Neural cell (in vitro differentiated cells): ENCODE measurements around the gene DPM3. TPM values are rescaled to one million over a fixed set of nuclear protein-coding genes. Genes with fewer than 3 reads are reported as not detected.

Experiments
- H2AFZ ChIP-seq: fragments of 200-600, 300-800 bp; sonication (generic), shearing (Covaris generic); 2 replicates; pipeline ENCODE4 v1.6.0; 2014; ENCODE audit warnings: low read depth, mild to moderate bottlenecking, antibody characterized with exemption, low read length, moderate library complexity
- H3F3A ChIP-seq: fragments of 200-600 bp; shearing (Covaris generic); 2 replicates; pipeline ENCODE4 v1.6.1; 2016; ENCODE audit warnings: mild to moderate bottlenecking, moderate library complexity, mixed read lengths, antibody characterized with exemption, low read length; ENCODE audit not compliant: insufficient read depth, poor library complexity, severe bottlenecking
- H3K27ac ChIP-seq: fragments of 200-600, 300-800 bp; sonication (generic), shearing (Covaris generic); 2 replicates; pipeline ENCODE4 v1.5.1; 2014; ENCODE audit warnings: mild to moderate bottlenecking, low read length, moderate library complexity
- H3K27me3 ChIP-seq: fragments of 300-800, 200-600 bp; sonication (generic), shearing (Covaris generic); 2 replicates; pipeline ENCODE4 v1.6.0; 2014; ENCODE audit warnings: mild to moderate bottlenecking, low read depth, low read length, moderate library complexity; ENCODE audit not compliant: insufficient read depth
- H3K36me3 ChIP-seq: fragments of 300-800, 200-600 bp; sonication (generic), shearing (Covaris generic); 2 replicates; pipeline ENCODE4 v1.5.1; 2014; ENCODE audit warnings: mild to moderate bottlenecking, antibody characterized with exemption, low read length, moderate library complexity; ENCODE audit not compliant: insufficient read depth
- H3K4me2 ChIP-seq: fragments of 300-800, 200-600 bp; sonication (generic), shearing (Covaris generic); 2 replicates; pipeline ENCODE4 v1.6.0; 2014; ENCODE audit warnings: mild to moderate bottlenecking, low read length
- H3K4me3 ChIP-seq: fragments of 300-800, 200-600 bp; sonication (generic), shearing (Covaris generic); 2 replicates; pipeline ENCODE4 v1.5.1; 2014; ENCODE audit warnings: mild to moderate bottlenecking, low read length, moderate library complexity
- H3K79me2 ChIP-seq: fragments of 200-600 bp; shearing (Covaris generic); replicated peaks from 2 replicates; pipeline ENCODE4 v1.6.0; 2014; ENCODE audit warnings: mild to moderate bottlenecking, low read length, moderate library complexity; ENCODE audit not compliant: insufficient read depth
- H3K9ac ChIP-seq: fragments of 300-800, 200-600 bp; sonication (generic), shearing (Covaris generic); 2 replicates; pipeline ENCODE4 v1.6.1; 2016; ENCODE audit warnings: mild to moderate bottlenecking, low read length, mixed read lengths
- H3K9me2 ChIP-seq: fragments of 200-600 bp; shearing (Covaris generic); 2 replicates; pipeline ENCODE4 v1.6.1; 2016; ENCODE audit warnings: mild to moderate bottlenecking, low read length, mixed read lengths; ENCODE audit not compliant: insufficient read depth
- H3K9me3 ChIP-seq: fragments of 200-600, 300-800 bp; sonication (generic), shearing (Covaris generic); 2 replicates; pipeline ENCODE4 v1.6.1; 2016; ENCODE audit warnings: mild to moderate bottlenecking, mixed run types, low read length, moderate library complexity, mixed read lengths
- H4K20me1 ChIP-seq: fragments of 200-600 bp; shearing (Covaris generic); 2 replicates; pipeline ENCODE4 v1.6.1; 2016; ENCODE audit warnings: mild to moderate bottlenecking, mixed run types; ENCODE audit not compliant: insufficient read depth
- EP300 ChIP-seq: fragments of 450-650 bp; conservative IDR thresholded peaks from 2 replicates; pipeline ENCODE4 v1.6.1; 2014; ENCODE audit warnings: antibody characterized with exemption, mild to moderate bottlenecking, moderate library complexity; ENCODE audit not compliant: poor library complexity, severe bottlenecking
- EZH2 ChIP-seq: fragments of 200-600, 300-800 bp; shearing (Covaris generic), sonication (generic); IDR thresholded peaks from 2 replicates; pipeline ENCODE4 v1.6.1; 2014; ENCODE audit warnings: antibody characterized with exemption, low read length, borderline replicate concordance, mild to moderate bottlenecking; ENCODE audit not compliant: insufficient read depth, poor library complexity, severe bottlenecking
- MXI1 ChIP-seq: fragments of 450-650 bp; conservative IDR thresholded peaks from 2 replicates; pipeline ENCODE4 v1.6.1; 2014; ENCODE audit warnings: antibody characterized with exemption, mild to moderate bottlenecking; ENCODE audit not compliant: poor library complexity, severe bottlenecking
- POLR2AphosphoS5 ChIP-seq: IDR thresholded peaks from 2 replicates; pipeline ENCODE4 v1.6.1; 2012
- RAD21 ChIP-seq: fragments of 450-650 bp; conservative IDR thresholded peaks from 2 replicates; pipeline ENCODE4 v1.6.1; 2014; ENCODE audit warnings: antibody characterized with exemption, mild to moderate bottlenecking, moderate library complexity
- SMC3 ChIP-seq: fragments of 450-650 bp; conservative IDR thresholded peaks from 2 replicates; pipeline ENCODE4 v1.6.1; 2014; ENCODE audit warnings: antibody characterized with exemption, mild to moderate bottlenecking, moderate library complexity; ENCODE audit not compliant: poor library complexity
- TAF1 ChIP-seq: IDR thresholded peaks from 2 replicates; pipeline ENCODE4 v1.6.1; 2012; ENCODE audit warnings: low read depth
- polyA plus RNA-seq: library from polyadenylated mRNA; depleted of rRNA; stranded (reverse); fragments of >200 nt; gene quantifications from 2 replicates; pipeline ENCODE4 v1.2.3, GENCODE V29; 2014
- TF ChIP-seq, protein P1 (sequence below): IDR thresholded peaks from 2 replicates; pipeline ENCODE4 v1.6.1; 2012; ENCODE audit warnings: borderline replicate concordance
- TF ChIP-seq, protein P2 (sequence below): fragments of 450-650 bp; IDR thresholded peaks from 2 replicates; pipeline ENCODE4 v1.5.1; 2014; ENCODE audit warnings: antibody characterized with exemption, mild to moderate bottlenecking, moderate library complexity; ENCODE audit not compliant: poor library complexity, severe bottlenecking

Gene DPM3
- polyA plus RNA-seq, 1 donor from 2014 or later = 150 TPM

DNA sequence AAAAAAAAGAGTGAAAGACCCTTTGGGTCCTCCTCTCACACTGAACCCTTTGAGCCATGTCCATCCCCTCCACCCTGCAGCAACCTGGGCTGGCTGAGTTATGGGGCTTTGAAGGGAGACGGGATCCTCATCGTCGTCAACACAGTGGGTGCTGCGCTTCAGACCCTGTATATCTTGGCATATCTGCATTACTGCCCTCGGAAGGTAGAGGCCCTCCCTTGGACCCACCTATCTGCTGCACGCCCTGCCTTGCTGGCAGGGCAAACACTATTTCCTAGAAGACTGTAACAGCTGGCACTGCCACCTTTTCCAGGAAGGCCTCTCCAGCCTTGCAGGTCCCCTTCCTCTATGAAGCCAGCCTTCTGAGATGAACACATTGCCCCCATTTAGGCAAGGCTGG is 3.6 kb downstream of the DPM3 start:
- no peaks in the 10 kb centered on the region for H3K36me3 ChIP-seq
- peaks cover 10% of the 10 kb centered on the region for H3K79me2 ChIP-seq
- peak overlapping the region; percentile 96 for H3K27ac ChIP-seq
- no peaks in the 10 kb centered on the region for H3K9me2 ChIP-seq
- no peak overlapping the region for H3K4me2 ChIP-seq
- H4K20me1 ChIP-seq = no peaks in the 10 kb centered on the region
- H2AFZ ChIP-seq = no peak overlapping the region
- H3K27me3 ChIP-seq = no peaks in the 10 kb centered on the region
- no peaks in the 10 kb centered on the region for H3F3A ChIP-seq
- H3K4me3 ChIP-seq = peak overlapping the region; percentile 76
- peak overlapping the region; percentile 38 for H3K9ac ChIP-seq
- H3K9me3 ChIP-seq = no peaks in the 10 kb centered on the region
- TF ChIP-seq, protein P1, sequence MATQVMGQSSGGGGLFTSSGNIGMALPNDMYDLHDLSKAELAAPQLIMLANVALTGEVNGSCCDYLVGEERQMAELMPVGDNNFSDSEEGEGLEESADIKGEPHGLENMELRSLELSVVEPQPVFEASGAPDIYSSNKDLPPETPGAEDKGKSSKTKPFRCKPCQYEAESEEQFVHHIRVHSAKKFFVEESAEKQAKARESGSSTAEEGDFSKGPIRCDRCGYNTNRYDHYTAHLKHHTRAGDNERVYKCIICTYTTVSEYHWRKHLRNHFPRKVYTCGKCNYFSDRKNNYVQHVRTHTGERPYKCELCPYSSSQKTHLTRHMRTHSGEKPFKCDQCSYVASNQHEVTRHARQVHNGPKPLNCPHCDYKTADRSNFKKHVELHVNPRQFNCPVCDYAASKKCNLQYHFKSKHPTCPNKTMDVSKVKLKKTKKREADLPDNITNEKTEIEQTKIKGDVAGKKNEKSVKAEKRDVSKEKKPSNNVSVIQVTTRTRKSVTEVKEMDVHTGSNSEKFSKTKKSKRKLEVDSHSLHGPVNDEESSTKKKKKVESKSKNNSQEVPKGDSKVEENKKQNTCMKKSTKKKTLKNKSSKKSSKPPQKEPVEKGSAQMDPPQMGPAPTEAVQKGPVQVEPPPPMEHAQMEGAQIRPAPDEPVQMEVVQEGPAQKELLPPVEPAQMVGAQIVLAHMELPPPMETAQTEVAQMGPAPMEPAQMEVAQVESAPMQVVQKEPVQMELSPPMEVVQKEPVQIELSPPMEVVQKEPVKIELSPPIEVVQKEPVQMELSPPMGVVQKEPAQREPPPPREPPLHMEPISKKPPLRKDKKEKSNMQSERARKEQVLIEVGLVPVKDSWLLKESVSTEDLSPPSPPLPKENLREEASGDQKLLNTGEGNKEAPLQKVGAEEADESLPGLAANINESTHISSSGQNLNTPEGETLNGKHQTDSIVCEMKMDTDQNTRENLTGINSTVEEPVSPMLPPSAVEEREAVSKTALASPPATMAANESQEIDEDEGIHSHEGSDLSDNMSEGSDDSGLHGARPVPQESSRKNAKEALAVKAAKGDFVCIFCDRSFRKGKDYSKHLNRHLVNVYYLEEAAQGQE = no peak
- TF ChIP-seq TAF1 (no peak), EP300 (no peak)

DNA sequence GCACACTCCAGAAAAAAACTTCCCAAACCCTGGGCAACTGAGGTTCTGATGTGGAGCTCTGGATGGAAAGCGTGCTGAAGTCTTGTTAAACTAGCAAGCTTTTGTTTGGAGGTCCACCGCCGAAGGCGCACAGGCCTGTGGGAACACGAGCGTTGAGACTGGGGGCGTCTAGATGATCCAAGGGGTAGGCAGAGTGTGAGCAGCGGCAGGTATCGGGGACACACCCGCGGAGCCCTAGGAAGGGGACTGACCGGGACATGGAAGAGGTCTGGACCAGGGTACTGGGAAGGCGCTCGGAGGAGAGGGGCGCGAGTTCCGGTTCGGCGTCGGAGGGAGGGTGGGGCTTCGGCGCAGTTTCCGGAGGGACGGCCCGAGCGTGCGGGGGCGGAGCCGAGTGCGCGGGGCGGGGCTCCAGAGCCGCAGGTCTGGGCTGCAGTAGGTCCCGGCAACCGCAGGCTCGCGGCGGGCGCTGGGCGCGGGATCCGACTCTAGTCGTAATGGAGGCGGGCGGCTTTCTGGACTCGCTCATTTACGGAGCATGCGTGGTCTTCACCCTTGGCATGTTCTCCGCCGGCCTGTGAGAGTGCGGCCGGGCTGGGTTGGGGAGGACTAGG is 4.8 kb downstream of the DPM3 start, which contains the start of gene SLC50A1:
Gene SLC50A1 (plus strand): TSS at position 438 of the 614 bp plus-strand sequence. CDS start 60 bp downstream, at position 498.
- peak within 1 kb of the TSS; percentile 95 for H3K9ac ChIP-seq
- no peaks in the 10 kb centered on the region for H3K36me3 ChIP-seq
- H3K27me3 ChIP-seq = no peaks in the 10 kb centered on the region
- no peaks in the 10 kb centered on the region for H3K9me3 ChIP-seq
- peak within 1 kb of the TSS; percentile 83 for H3K4me2 ChIP-seq
- peak within 1 kb of the TSS; percentile 76 for H3K4me3 ChIP-seq
- H3F3A ChIP-seq = no peaks in the 10 kb centered on the region
- H3K27ac ChIP-seq = peak within 1 kb of the TSS; percentile 96
- peak within 1 kb of the TSS; percentile 89 for H2AFZ ChIP-seq
- H4K20me1 ChIP-seq = no peaks in the 10 kb centered on the region
- H3K9me2 ChIP-seq = no peaks in the 10 kb centered on the region
- no peak for TF ChIP-seq RAD21
- TF ChIP-seq, protein P1 = peak; percentile 18
- TF ChIP-seq, protein P2, sequence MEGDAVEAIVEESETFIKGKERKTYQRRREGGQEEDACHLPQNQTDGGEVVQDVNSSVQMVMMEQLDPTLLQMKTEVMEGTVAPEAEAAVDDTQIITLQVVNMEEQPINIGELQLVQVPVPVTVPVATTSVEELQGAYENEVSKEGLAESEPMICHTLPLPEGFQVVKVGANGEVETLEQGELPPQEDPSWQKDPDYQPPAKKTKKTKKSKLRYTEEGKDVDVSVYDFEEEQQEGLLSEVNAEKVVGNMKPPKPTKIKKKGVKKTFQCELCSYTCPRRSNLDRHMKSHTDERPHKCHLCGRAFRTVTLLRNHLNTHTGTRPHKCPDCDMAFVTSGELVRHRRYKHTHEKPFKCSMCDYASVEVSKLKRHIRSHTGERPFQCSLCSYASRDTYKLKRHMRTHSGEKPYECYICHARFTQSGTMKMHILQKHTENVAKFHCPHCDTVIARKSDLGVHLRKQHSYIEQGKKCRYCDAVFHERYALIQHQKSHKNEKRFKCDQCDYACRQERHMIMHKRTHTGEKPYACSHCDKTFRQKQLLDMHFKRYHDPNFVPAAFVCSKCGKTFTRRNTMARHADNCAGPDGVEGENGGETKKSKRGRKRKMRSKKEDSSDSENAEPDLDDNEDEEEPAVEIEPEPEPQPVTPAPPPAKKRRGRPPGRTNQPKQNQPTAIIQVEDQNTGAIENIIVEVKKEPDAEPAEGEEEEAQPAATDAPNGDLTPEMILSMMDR = peak; percentile 70
- TF ChIP-seq SMC3 = peak; percentile 11
- no peak for TF ChIP-seq EZH2
- TF ChIP-seq MXI1 = peak; percentile 87
- TF ChIP-seq POLR2AphosphoS5 = peak; percentile 92
- TF ChIP-seq EP300 = no peak
- peak; percentile 80 for TF ChIP-seq TAF1
- peaks cover 10% of the 10 kb centered on the region for H3K79me2 ChIP-seq
